ENCODE results near the gene CFAP299.
"Not testable (repeated sequence)": the region's sequence is repeated elsewhere in the genome, so short reads cannot be mapped to it uniquely, and the experiment has no call there.

The CFAP299 gene

GRCh38 chr4:80335554-80336358, at the start of gene CFAP299:
TSS of gene CFAP299 (plus strand) at chr4:80335730.
- DNase-seq: peak; percentile 89

- no peak for DNase-seq
Observed at GRCh38 chr4:80286451-80286850, 49.1 kb upstream of the CFAP299 start.

GRCh38 chr4:80290665-80291064, 44.9 kb upstream of the CFAP299 start:
- DNase-seq: not testable (repeated sequence)

GRCh38 chr4:80294206-80294605, 41.3 kb upstream of the CFAP299 start:
- peak; percentile 35 for DNase-seq

- peak; percentile 83 for DNase-seq
Observed at GRCh38 chr4:80295336-80295735, 40.2 kb upstream of the CFAP299 start.

- peak; percentile 65 for DNase-seq
Observed at GRCh38 chr4:80295826-80296225, 39.7 kb upstream of the CFAP299 start.

- DNase-seq: no peak
Observed at GRCh38 chr4:80301884-80302283, 33.6 kb upstream of the CFAP299 start.

- no peak for DNase-seq
Observed at GRCh38 chr4:80302616-80303223, 32.8 kb upstream of the CFAP299 start.

- DNase-seq: peak; percentile 90
Observed at GRCh38 chr4:80305466-80305865, 30.1 kb upstream of the CFAP299 start.

GRCh38 chr4:80306260-80306659, 29.3 kb upstream of the CFAP299 start:
- peak; percentile 66 for DNase-seq

GRCh38 chr4:80307183-80307735, 28.3 kb upstream of the CFAP299 start:
- peak; percentile 95 for DNase-seq

- DNase-seq: peak; percentile 72
Observed at GRCh38 chr4:80307774-80308465, 27.6 kb upstream of the CFAP299 start.

GRCh38 chr4:80308466-80308822, 27.1 kb upstream of the CFAP299 start:
- no peak for DNase-seq

GRCh38 chr4:80309294-80310004, 26.1 kb upstream of the CFAP299 start:
- peak; percentile 95 for DNase-seq

- no peak for DNase-seq
Observed at GRCh38 chr4:80311130-80311529, 24.4 kb upstream of the CFAP299 start.

- no peak for DNase-seq
Observed at GRCh38 chr4:80312124-80312523, 23.4 kb upstream of the CFAP299 start.

GRCh38 chr4:80313627-80314026, 21.9 kb upstream of the CFAP299 start:
- DNase-seq: no peak

GRCh38 chr4:80315848-80316247, 19.7 kb upstream of the CFAP299 start:
- not testable (repeated sequence) for DNase-seq

- DNase-seq: no peak
Observed at GRCh38 chr4:80321341-80321740, 14.2 kb upstream of the CFAP299 start.

- no peak for DNase-seq
Observed at GRCh38 chr4:80321776-80322175, 13.8 kb upstream of the CFAP299 start.

GRCh38 chr4:80322716-80323115, 12.8 kb upstream of the CFAP299 start:
- peak; percentile 53 for DNase-seq

- DNase-seq: no peak
Observed at GRCh38 chr4:80324171-80324570, 11.4 kb upstream of the CFAP299 start.

GRCh38 chr4:80331693-80332092, 3.8 kb upstream of the CFAP299 start:
- no peak for DNase-seq

Data from fibroblast of skin of right quadriceps (primary cell).